Gastroesophageal sphincter (tissue), 4 donors: Measurements from ENCODE around the gene FARS2. TPM values are rescaled to one million over a fixed set of nuclear protein-coding genes. Genes with fewer than 3 reads are reported as not detected.
"Not testable (repeated sequence)": the region's sequence is repeated elsewhere in the genome, so short reads cannot be mapped to it uniquely, and the experiment has no call there.

Source experiments
- ATAC-seq: fragments of 150-250 bp; one replicate; pipeline ENCODE4 v1.9.1; 2016; ENCODE audit warnings: mild to moderate bottlenecking, moderate library complexity
- H3K27ac ChIP-seq, 4 donors: fragments of 200-600 bp; sonication (generic) in 3 of 4; 1 replicate in 3 of 4; 2 replicates in 1 of 4; pipeline ENCODE4 v1.5.1; 2016 to 2019
- H3K27me3 ChIP-seq: fragments of 200-600 bp; sonication (generic); one replicate; pipeline ENCODE4 v1.5.1; 2019
- H3K36me3 ChIP-seq, 2 donors: fragments of 200-600 bp; sonication (generic); one replicate each; pipeline ENCODE4 v1.5.1; 2019; ENCODE audit warnings: control low read depth in 1 of 2
- H3K4me1 ChIP-seq, 3 donors: fragments of 200-600 bp; sonication (generic); 1 replicate in 2 of 3; 2 replicates in 1 of 3; pipeline ENCODE4 v1.5.1; 2016 to 2019; ENCODE audit warnings: control low read depth in 2 of 3
- H3K4me3 ChIP-seq, 2 donors: fragments of 200-600 bp; sonication (generic); one replicate each; pipeline ENCODE4 v1.5.1; 2019; ENCODE audit warnings: mild to moderate bottlenecking in 1 of 2, moderate library complexity in 1 of 2
- H3K9me3 ChIP-seq, 3 donors: fragments of 200-600 bp; sonication (generic); one replicate each; pipeline ENCODE4 v1.5.1; 2017 to 2019; ENCODE audit warnings: control low read depth in 2 of 3
- CTCF ChIP-seq, 4 experiments: fragments of 200-600 bp in 2 of 4; fragments of 450-650 bp in 2 of 4; sonication (generic) in 1 of 4; IDR thresholded peaks; one replicate each; pipeline ENCODE4 v1.5.1; 2017 to 2019; ENCODE audit warnings: antibody characterized with exemption in 4 of 4, mild to moderate bottlenecking in 2 of 4, moderate library complexity in 2 of 4
- EP300 ChIP-seq: sonication (generic); formaldehyde crosslinking; IDR thresholded peaks from one replicate; pipeline ENCODE4 v1.6.1; 2017; ENCODE audit warnings: antibody characterized with exemption, mild to moderate bottlenecking
- POLR2A ChIP-seq, 2 donors: fragments of 450-650 bp; IDR thresholded peaks; one replicate each; pipeline ENCODE4 v1.6.1; 2017; ENCODE audit warnings: antibody characterized with exemption in 2 of 2, mild to moderate bottlenecking in 2 of 2, moderate library complexity in 1 of 2
- POLR2AphosphoS5 ChIP-seq: sonication (generic); formaldehyde crosslinking; IDR thresholded peaks from one replicate; pipeline ENCODE4 v1.6.1; 2017; ENCODE audit warnings: antibody characterized with exemption
- WGBS, 2 donors: methylation state at CpG; one replicate each; pipeline ENCODE4 v1.1.5; 2018; ENCODE audit warnings: low coverage in 1 of 2; 5-methylcytosine and 5-hydroxymethylcytosine counted together
- total RNA-seq, 4 donors: library from RNA; depleted of rRNA; stranded (reverse); fragments of >200 nt; gene quantifications; one replicate each; pipeline ENCODE4 v1.1.0, GENCODE V29; 2016

FARS2 gene
- total RNA-seq, 4 donors from 2014 or later = 9.8 to 16.3 (median 14.4) TPM

GRCh38 chr6:5698318-5698717, 437.0 kb downstream of the FARS2 start:
- Histone ChIP-seq H3K27ac (no peak overlapping the region), H3K4me1 (peaks cover 0 to 11% (median 0%) of the 10 kb centered on the region in 3 donors), H3K27me3 (no peaks in the 10 kb centered on the region), H3K4me3 (no peak overlapping the region), H3K9me3 (no peaks in the 10 kb centered on the region), H3K36me3 (no peaks in the 10 kb centered on the region)
- no peak for TF ChIP-seq POLR2A (IDR thresholded peaks at IDR 0.05)
- TF ChIP-seq CTCF (IDR thresholded peaks at IDR 0.05) = no peak
- no peak for TF ChIP-seq EP300
- no peak for TF ChIP-seq POLR2AphosphoS5
- 83 to 100% methylated on average over 1 to 2 of the region's 4 CpGs for WGBS, 2 donors
- no peak for ATAC-seq

- not testable (repeated sequence) for H3K27ac ChIP-seq, H3K36me3 ChIP-seq, H3K27me3 ChIP-seq, H3K4me3 ChIP-seq, H3K9me3 ChIP-seq
- H3K4me1 ChIP-seq = peaks cover 0 to 11% (median 0%) of the 10 kb centered on the region in 3 donors
- peak; percentile 43 for ATAC-seq
These were observed 437.8 kb downstream of the FARS2 start for GRCh38 chr6:5699064-5699463.

GRCh38 chr6:5701174-5701573, 439.9 kb downstream of the FARS2 start:
- no peak for TF ChIP-seq EP300
- no peak for TF ChIP-seq POLR2AphosphoS5
- TF ChIP-seq POLR2A (IDR thresholded peaks at IDR 0.05) = no peak
- no peak for TF ChIP-seq CTCF (IDR thresholded peaks at IDR 0.05)
- no peaks in the 10 kb centered on the region for H3K4me1 ChIP-seq
- no peak overlapping the region for H3K4me3 ChIP-seq
- H3K9me3 ChIP-seq = no peaks in the 10 kb centered on the region
- H3K27ac ChIP-seq = no peak overlapping the region
- no peaks in the 10 kb centered on the region for H3K27me3 ChIP-seq
- 67 to 73% methylated on average over 2 to 7 of the region's 14 CpGs for WGBS, 2 donors
- no peak for ATAC-seq
- H3K36me3 ChIP-seq = no peaks in the 10 kb centered on the region

- 82 to 87% methylated on average over 3 of the region's 3 CpGs for WGBS, 2 donors
- no peak overlapping the region for H3K4me3 ChIP-seq
- no peaks in the 10 kb centered on the region for H3K9me3 ChIP-seq
- no peaks in the 10 kb centered on the region for H3K4me1 ChIP-seq
- no peak overlapping the region for H3K27ac ChIP-seq
- TF ChIP-seq EP300 (no peak), POLR2A (IDR thresholded peaks at IDR 0.05) (no peak), CTCF (IDR thresholded peaks at IDR 0.05) (no peak), POLR2AphosphoS5 (no peak)
- no peak for ATAC-seq
- H3K27me3 ChIP-seq = no peaks in the 10 kb centered on the region
- H3K36me3 ChIP-seq = no peaks in the 10 kb centered on the region
These were observed 443.4 kb downstream of the FARS2 start for GRCh38 chr6:5704708-5705107.

GRCh38 chr6:5705252-5705651, 443.9 kb downstream of the FARS2 start:
- TF ChIP-seq EP300 (no peak), POLR2A (IDR thresholded peaks at IDR 0.05) (no peak)
- Histone ChIP-seq H3K4me3 (no peak overlapping the region), H3K9me3 (no peaks in the 10 kb centered on the region), H3K27me3 (no peaks in the 10 kb centered on the region), H3K27ac (no peak overlapping the region), H3K4me1 (no peaks in the 10 kb centered on the region), H3K36me3 (no peaks in the 10 kb centered on the region)
- WGBS, 2 donors = 98 to 99% methylated on average over 7 to 12 of the region's 13 CpGs
- no peak for ATAC-seq

GRCh38 chr6:5706124-5707033, 445.1 kb downstream of the FARS2 start:
- H3K4me1 ChIP-seq = no peaks in the 10 kb centered on the region

More at GRCh38 chr6:5706124-5707033, 445.1 kb downstream of the FARS2 start:
- 91 to 98% methylated on average over 12 to 13 of the region's 19 CpGs for WGBS, 2 donors
- Histone ChIP-seq H3K9me3 (no peaks in the 10 kb centered on the region), H3K36me3 (no peaks in the 10 kb centered on the region), H3K27ac (no peak overlapping the region), H3K27me3 (no peaks in the 10 kb centered on the region), H3K4me3 (no peak overlapping the region)
- no peak for ATAC-seq
- TF ChIP-seq CTCF (IDR thresholded peaks at IDR 0.05) (no peak), POLR2AphosphoS5 (no peak), POLR2A (IDR thresholded peaks at IDR 0.05) (no peak), EP300 (no peak)
